ENCODE data around the gene OR1D5.
"Not testable (repeated sequence)": the region's sequence is repeated elsewhere in the genome, so short reads cannot be mapped to it uniquely, and the experiment has no call there.

OR1D5 gene

GRCh38 chr17:3063507-3063906 lies at the start of gene OR1D5:
OR1D5 (minus strand) TSS chr17:3063607; CDS start chr17:3063607, 0 bp downstream.
- not testable (repeated sequence) for DNase-seq

DNA sequence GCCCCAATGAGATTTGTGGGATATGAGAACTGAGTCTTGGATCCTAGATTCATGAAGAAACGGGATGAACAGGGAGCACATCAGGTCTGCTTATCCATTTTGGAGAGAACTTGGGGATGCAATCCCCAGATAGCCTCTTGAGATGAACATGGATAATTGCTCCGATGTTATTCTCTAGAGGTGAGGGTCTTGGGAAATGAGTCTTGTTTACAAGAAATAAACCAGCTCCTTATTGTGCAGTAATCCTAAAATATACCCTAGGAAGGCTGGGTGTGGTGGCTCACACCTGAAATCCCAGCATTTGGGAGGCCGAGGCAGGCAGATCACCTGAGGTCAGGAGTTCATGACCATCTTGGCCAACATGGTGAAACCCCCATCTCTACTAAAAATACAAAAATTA lies 40.9 kb upstream of the OR1D5 start, which contains the start of gene OR1D2:
OR1D2 (minus strand) TSS at position 101 of the 400 bp plus-strand sequence. CDS start 11,426 bp downstream, outside the sequence.
- no peak for DNase-seq

- not testable (repeated sequence) for DNase-seq
Observed at GRCh38 chr17:3073850-3074249, 10.4 kb upstream of the OR1D5 start.

GRCh38 chr17:3065192-3065591 lies 1.8 kb upstream of the OR1D5 start:
- DNase-seq, result not testable (repeated sequence)

DNA sequence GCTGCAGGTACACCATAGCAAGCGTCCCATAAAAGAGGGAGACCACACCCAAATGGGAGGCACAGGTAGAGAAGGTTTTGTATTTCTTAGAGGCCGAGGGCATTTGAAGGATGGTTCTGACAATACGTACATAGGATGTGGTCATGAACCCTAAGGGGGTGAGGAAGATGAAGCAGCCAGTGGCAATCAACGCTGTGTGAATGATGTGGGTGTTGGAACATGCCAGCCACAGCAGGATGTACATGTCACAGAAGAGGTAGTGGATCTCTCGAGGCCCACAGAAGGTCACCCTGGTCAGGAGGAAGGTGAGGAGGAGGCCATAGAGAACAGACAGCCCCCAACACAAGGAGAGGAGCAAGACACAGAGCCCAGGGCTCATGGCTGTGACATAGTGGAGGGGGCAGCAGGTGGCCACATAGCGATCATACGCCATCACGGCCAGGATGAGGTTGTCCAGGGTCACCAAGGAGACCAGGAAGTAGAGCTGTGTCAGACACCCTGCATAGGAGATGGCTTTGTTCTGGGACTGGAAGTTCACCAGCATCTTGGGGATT lies 506 bp downstream of the OR1D5 start:
- DNase-seq, result not testable (repeated sequence)

DNA sequence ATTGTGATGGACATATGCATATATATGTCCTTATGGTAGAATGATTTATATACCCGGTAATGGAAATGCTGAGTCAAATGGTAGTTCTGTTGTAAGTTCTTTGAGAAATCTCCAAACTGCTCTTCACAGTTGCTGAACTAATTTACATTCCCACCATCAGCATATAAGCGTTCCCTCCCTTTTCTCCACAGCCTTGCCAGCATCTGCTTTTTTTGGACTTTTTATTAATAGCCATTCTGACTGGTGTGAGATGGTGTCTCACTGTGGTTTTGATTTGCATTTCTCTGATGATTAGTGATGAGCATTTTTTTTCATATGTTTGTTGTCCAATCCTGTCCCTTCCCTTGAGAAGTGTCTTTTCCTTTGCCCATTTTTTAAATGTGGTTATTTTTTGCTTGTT lies 8.5 kb downstream of the OR1D5 start:
- DNase-seq, result not testable (repeated sequence)

- no peak for DNase-seq
Observed at GRCh38 chr17:3049705-3050295, 13.6 kb downstream of the OR1D5 start.

GRCh38 chr17:3048727-3049471 lies 14.5 kb downstream of the OR1D5 start:
- peak; percentile 68 for DNase-seq

GRCh38 chr17:3046753-3047152 lies 16.7 kb downstream of the OR1D5 start:
- DNase-seq, result no peak

DNA sequence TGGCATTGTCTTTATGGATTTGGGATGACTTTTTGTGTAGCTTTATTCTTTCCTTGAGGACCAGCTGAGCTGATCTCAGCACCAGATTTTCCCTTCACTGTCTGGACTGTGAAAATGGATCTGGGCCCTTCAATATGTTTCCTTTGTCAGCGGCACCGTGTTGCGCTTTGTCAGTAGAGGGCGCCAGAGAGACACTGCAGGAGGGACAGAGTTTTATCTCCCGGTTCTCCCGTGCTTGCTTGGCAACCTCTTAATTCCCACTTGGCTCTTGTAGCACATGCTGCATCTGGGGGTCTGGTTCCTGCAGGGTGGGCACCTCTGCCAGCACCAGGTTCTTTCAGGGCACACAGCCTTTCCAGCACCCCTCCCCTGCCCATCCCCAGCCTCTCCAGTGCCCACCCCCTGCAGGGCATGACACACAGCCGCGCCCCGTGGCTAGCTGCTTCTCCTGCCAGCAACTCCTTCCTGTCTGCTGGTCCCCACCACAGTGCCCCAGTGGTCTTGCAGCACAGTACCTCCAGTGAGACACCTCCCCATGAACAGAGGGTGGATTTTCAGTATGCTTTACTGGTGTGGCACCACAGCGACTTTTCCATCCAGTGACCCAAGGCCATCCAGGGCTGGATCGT lies 19.6 kb downstream of the OR1D5 start:
- DNase-seq, result no peak

DNA sequence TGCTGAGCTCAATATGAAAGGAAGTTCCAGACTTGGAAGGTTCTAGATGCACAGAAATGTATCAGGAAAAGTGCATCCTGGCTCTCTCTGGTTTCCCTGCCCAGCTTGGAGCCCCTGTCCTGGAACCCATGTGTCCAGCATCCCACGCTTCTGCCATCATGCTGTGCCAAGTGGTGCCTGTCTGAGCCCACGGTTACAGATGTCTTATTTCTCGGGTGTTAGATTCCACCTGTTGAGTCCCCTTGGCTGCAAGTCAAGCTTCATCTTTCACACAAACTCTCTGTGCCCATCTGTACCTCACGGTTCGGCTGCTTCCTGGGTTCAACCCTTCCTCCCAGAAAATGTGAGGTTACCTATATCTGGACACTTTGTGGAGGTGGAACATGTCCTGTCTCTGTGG lies 22.5 kb downstream of the OR1D5 start:
- DNase-seq, result no peak

GRCh38 chr17:3039736-3040135 lies 23.7 kb downstream of the OR1D5 start:
- no peak for DNase-seq

GRCh38 chr17:3038941-3039340 lies 24.5 kb downstream of the OR1D5 start:
- DNase-seq, result no peak

- DNase-seq, result no peak
Observed at GRCh38 chr17:3037259-3037658, 26.1 kb downstream of the OR1D5 start.

GRCh38 chr17:3036800-3037199 lies 26.6 kb downstream of the OR1D5 start:
- DNase-seq, result no peak

DNA sequence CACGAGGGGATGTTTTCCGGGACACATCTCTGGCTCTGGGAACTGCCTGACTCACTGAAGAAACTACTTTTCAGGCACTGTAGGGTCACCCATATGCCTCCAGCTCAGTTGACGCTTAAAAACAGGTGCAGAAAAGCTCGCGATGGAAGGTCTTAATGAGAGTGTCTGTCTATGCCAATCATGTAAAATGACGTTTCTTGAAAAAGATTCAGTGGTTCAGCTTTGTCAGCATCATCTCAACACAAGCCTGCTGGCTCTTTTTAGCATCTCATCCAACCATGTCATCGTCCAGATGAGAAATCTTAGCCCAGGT lies 27.5 kb downstream of the OR1D5 start:
- DNase-seq, result no peak

DNA sequence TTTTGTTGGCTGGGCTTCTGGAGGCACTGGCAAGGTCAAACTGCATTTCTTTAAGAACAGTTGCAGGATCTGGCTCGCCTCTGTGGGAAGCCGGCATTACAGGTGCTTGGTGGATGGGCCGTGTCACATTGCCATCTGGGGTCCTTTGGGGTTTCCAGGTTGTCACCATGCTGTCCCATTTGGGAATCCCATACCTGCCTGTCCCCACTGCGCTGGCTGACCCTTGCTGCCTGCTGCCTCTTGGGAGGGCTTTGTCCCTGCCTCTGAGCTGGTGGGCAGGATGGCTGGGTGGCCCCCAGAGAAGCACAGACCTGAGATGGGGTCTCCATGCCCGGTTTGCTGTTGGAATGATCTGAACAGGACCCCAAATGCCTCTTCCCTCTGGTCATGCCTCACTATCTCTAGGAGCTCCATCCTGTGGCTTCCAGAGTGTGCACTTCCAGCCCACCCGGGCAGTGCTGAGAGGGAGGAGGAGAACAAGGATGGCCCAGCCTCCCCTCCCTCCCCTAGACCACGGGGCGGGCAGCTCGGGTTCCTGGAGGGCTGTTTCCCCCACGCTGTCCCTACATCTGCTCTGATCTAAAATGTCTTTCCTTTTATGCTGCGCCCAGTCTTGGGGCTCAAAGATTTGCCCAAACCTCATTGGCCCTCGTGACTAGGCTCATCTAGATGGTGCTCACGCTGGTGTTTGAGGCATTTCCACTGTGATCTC lies 28.0 kb downstream of the OR1D5 start:
- no peak for DNase-seq

- no peak for DNase-seq
Observed at GRCh38 chr17:3034578-3034920, 28.9 kb downstream of the OR1D5 start.

GRCh38 chr17:3033741-3034577 lies 29.4 kb downstream of the OR1D5 start:
- no peak for DNase-seq

- DNase-seq, result no peak
Observed at GRCh38 chr17:3033248-3033640, 30.2 kb downstream of the OR1D5 start.

GRCh38 chr17:3032258-3033247 lies 30.9 kb downstream of the OR1D5 start:
- no peak for DNase-seq
